Breast epithelium (tissue), 4 donors: ENCODE data around the gene KDM7A. TPM values are rescaled to one million over a fixed set of nuclear protein-coding genes. Genes with fewer than 3 reads are reported as not detected.

Experiments
- DNase-seq, 2 donors: peaks; one replicate each; pipeline ENCODE4 v3.0.0-alpha.2; 2019; ENCODE audit warnings: low spot score in 2 of 2
- H3K27ac ChIP-seq, 2 donors: fragments of 200-600 bp; sonication (generic) in 1 of 2; one replicate each; pipeline ENCODE4 v1.5.1; 2016 to 2019; ENCODE audit warnings: mild to moderate bottlenecking in 1 of 2
- H3K27me3 ChIP-seq, 2 donors: fragments of 200-600 bp; sonication (generic) in 1 of 2; one replicate each; pipeline versions ENCODE4 v1.5.1 to v1.6.0; 2017 to 2019; ENCODE audit warnings: control low read depth in 1 of 2, mild to moderate bottlenecking in 1 of 2
- H3K36me3 ChIP-seq: fragments of 200-600 bp; one replicate; pipeline ENCODE4 v1.5.1; 2019
- H3K4me1 ChIP-seq, 2 donors: fragments of 200-600 bp; sonication (generic); one replicate each; pipeline ENCODE4 v1.5.1; 2016 to 2019; ENCODE audit warnings: control low read depth in 1 of 2
- H3K4me3 ChIP-seq, 3 donors: fragments of 200-600 bp; sonication (generic); 1 replicate in 2 of 3; 2 replicates in 1 of 3; pipeline ENCODE4 v1.5.1; 2016 to 2019; ENCODE audit warnings: mild to moderate bottlenecking in 3 of 3, moderate library complexity in 2 of 3
- H3K9me3 ChIP-seq, 2 donors: fragments of 200-600 bp; sonication (generic) in 1 of 2; one replicate each; pipeline ENCODE4 v1.5.1; 2016 to 2019; ENCODE audit warnings: control low read depth in 1 of 2
- CTCF ChIP-seq, 3 donors: fragments of 450-650 bp; IDR thresholded peaks; one replicate each; pipeline ENCODE4 v1.5.1; 2016 to 2017; ENCODE audit warnings: antibody characterized with exemption in 3 of 3, mild to moderate bottlenecking in 3 of 3, moderate library complexity in 3 of 3
- POLR2A ChIP-seq: fragments of 450-650 bp; IDR thresholded peaks from one replicate; pipeline ENCODE4 v1.6.1; 2016; ENCODE audit warnings: antibody characterized with exemption, mild to moderate bottlenecking, moderate library complexity
- POLR2AphosphoS5 ChIP-seq, 3 donors: sonication (generic); formaldehyde crosslinking; IDR thresholded peaks; one replicate each; pipeline ENCODE4 v1.6.1; 2017; ENCODE audit warnings: antibody characterized with exemption in 3 of 3
- intact Hi-C: fragments of 100-400 bp; cut with DNase I; formaldehyde crosslinking; loops from one replicate; pipeline ENCODE4 v1.15.1; 2023; ENCODE audit warnings: low total_unique reads
- total RNA-seq, 3 donors: library from RNA; depleted of rRNA; stranded (reverse); fragments of >200 nt; gene quantifications; one replicate each; pipeline ENCODE4 v1.1.0, GENCODE V29; 2016

The KDM7A gene
- total RNA-seq, 3 donors from 2014 or later: 33.1 to 37.1 (median 34.7) TPM

- TF ChIP-seq CTCF (IDR thresholded peaks at IDR 0.05) (no peak), POLR2AphosphoS5 (IDR thresholded peaks at IDR 0.05) (peak in 1 of 3 donors; percentile 43)
- Histone ChIP-seq H3K4me3 (no peak overlapping the region), H3K4me1 (no peaks in the 10 kb centered on the region), H3K27me3 (no peaks in the 10 kb centered on the region), H3K9me3 (no peaks in the 10 kb centered on the region), H3K36me3 (no peaks in the 10 kb centered on the region), H3K27ac (peak overlapping the region; percentile 66 to 75)
- peak in 1 of 2 donors; percentile 28 for DNase-seq
- intact Hi-C loops: no loop called here
Measured at GRCh38 chr7:140219672-140220524, 43.1 kb upstream of the KDM7A start.

DNA sequence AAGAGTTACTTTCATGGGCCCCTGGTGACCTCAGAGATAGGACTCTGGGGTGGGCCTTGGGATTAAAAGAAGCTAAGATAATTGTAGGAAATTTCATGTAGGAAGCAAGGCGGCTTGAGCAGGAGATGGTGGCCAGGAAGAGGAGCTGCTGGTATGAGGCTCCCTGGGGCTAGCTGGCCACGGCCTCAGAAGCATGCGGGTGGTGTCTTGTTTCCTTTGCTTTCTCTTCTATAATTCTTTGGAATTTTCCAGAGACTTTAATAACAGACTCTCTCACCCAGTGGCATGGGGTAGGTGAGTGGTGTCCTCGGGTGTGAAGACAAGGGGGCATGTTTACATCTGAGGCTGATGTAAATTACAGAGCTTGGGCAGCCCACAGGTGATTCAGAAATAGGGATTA, 41.9 kb upstream of the KDM7A start:
- no peak for DNase-seq
- Histone ChIP-seq H3K4me3 (no peak overlapping the region), H3K27me3 (no peaks in the 10 kb centered on the region), H3K4me1 (no peaks in the 10 kb centered on the region), H3K9me3 (no peaks in the 10 kb centered on the region), H3K36me3 (no peaks in the 10 kb centered on the region), H3K27ac (peak overlapping the region in 1 of 2 donors; percentile 45)
- no peak for TF ChIP-seq POLR2AphosphoS5 (IDR thresholded peaks at IDR 0.05)
- TF ChIP-seq POLR2A: no peak
- TF ChIP-seq CTCF (IDR thresholded peaks at IDR 0.05): no peak
- intact Hi-C loops: no loop called here

DNA sequence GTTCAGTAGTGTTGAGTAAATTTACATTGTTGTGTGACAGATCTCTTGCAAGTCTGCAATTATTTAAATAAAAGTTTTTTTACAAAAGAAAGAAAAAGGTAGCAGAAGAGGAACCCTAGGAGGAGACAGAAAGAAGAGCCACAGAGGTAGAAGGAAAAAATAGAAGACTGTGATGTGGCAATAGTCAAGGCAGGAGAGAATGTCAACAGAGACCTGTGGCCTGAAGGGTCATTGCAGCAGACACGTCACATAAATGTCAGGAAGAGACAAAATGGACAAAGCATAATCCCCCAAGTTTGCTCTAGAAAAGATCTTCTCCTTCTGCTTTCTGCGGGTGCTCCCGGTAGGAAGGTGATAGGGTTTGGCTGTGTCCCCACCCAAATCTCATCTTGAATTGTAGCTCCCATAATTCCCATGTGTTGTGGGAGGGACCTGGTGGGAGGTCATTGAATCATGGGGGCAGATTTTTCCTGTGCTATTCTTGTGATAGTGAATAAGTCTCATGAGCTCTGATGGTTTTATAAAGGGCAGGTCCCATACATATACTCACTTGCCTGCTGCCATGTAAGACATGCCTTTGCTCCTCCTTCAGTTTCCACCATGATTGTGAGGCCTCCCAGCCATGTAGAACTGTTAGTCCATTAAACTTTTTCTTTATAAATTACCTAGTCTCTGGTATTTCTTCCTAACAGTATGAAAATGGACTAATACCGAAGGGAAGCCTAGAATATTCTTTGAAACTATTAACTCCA, 41.1 kb upstream of the KDM7A start:
- H3K9me3 ChIP-seq: no peaks in the 10 kb centered on the region
- intact Hi-C loops: no loop called here
- no peak overlapping the region for H3K4me3 ChIP-seq
- H3K36me3 ChIP-seq: no peaks in the 10 kb centered on the region
- H3K27me3 ChIP-seq: no peaks in the 10 kb centered on the region
- H3K4me1 ChIP-seq: no peaks in the 10 kb centered on the region
- no peak for DNase-seq
- TF ChIP-seq CTCF (IDR thresholded peaks at IDR 0.05) (no peak), POLR2A (no peak), POLR2AphosphoS5 (IDR thresholded peaks at IDR 0.05) (no peak)
- H3K27ac ChIP-seq: no peak overlapping the region

DNA sequence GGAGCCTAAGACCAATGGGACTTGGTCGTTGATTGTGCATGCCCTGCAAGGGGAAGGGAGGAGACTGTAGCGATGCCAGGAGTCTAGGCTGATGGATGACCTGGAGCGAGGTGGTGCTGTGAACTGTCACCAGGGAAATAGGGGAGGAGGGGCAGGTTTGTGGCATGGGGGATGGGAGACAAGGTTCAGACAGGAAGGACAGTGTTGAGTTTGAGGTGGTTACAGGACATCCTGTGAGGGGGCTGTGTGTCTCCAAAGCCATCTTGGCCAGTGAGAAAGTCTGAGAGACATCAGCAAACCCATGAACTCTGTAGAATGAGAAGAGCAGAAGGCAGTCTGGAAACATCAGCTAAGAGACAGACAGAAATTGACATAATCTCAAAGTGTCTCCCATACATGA, 38.5 kb upstream of the KDM7A start:
- Histone ChIP-seq H3K9me3 (no peaks in the 10 kb centered on the region), H3K36me3 (no peaks in the 10 kb centered on the region), H3K27me3 (no peaks in the 10 kb centered on the region), H3K4me3 (no peak overlapping the region), H3K27ac (no peak overlapping the region), H3K4me1 (no peaks in the 10 kb centered on the region)
- intact Hi-C loops: no loop called here
- no peak for DNase-seq
- no peak for TF ChIP-seq POLR2AphosphoS5 (IDR thresholded peaks at IDR 0.05)
- no peak for TF ChIP-seq CTCF (IDR thresholded peaks at IDR 0.05)
- no peak for TF ChIP-seq POLR2A
